ENCODE measurements around the gene MATN4.

Gene MATN4

GRCh38 chr20:45340951-45341350 lies 32.9 kb upstream of the MATN4 start:
- no peak for DNase-seq (ENCODE audit: low read depth in 2 of 2)

GRCh38 chr20:45340236-45340847 lies 32.2 kb upstream of the MATN4 start:
- no peak for DNase-seq (ENCODE audit: low read depth in 2 of 2)

GRCh38 chr20:45339799-45340198 lies 31.7 kb upstream of the MATN4 start:
- no peak for DNase-seq (ENCODE audit: low read depth in 2 of 2)

- DNase-seq (ENCODE audit: low read depth in 2 of 2): no peak
Measured at GRCh38 chr20:45339084-45339483, 31.0 kb upstream of the MATN4 start.

GRCh38 chr20:45338121-45339030 lies 30.3 kb upstream of the MATN4 start:
- DNase-seq (ENCODE audit: low read depth in 2 of 2): no peak

- DNase-seq (ENCODE audit: low read depth in 2 of 2): no peak
Measured at GRCh38 chr20:45337367-45338120, 29.4 kb upstream of the MATN4 start.

- no peak for DNase-seq (ENCODE audit: low read depth in 2 of 2)
Measured at GRCh38 chr20:45336530-45337366, 28.6 kb upstream of the MATN4 start.

- DNase-seq (ENCODE audit: low read depth in 2 of 2): no peak
Measured at GRCh38 chr20:45330476-45330875, 22.4 kb upstream of the MATN4 start.

GRCh38 chr20:45329497-45330319 lies 21.6 kb upstream of the MATN4 start:
- no peak for DNase-seq (ENCODE audit: low read depth in 2 of 2)

- DNase-seq (ENCODE audit: low read depth in 2 of 2): no peak
Measured at GRCh38 chr20:45328451-45328850, 20.4 kb upstream of the MATN4 start.

GRCh38 chr20:45325371-45325770 lies 17.3 kb upstream of the MATN4 start:
- DNase-seq (ENCODE audit: low read depth in 2 of 2): no peak

GRCh38 chr20:45323731-45324130 lies 15.6 kb upstream of the MATN4 start:
- DNase-seq (ENCODE audit: low read depth in 2 of 2): no peak

GRCh38 chr20:45322952-45323383 lies 14.9 kb upstream of the MATN4 start:
- DNase-seq (ENCODE audit: low read depth in 2 of 2): no peak

GRCh38 chr20:45320948-45321595 lies 13.0 kb upstream of the MATN4 start:
- no peak for DNase-seq (ENCODE audit: low read depth in 2 of 2)

GRCh38 chr20:45318948-45319347 lies 10.8 kb upstream of the MATN4 start:
- no peak for DNase-seq (ENCODE audit: low read depth in 2 of 2)

- DNase-seq (ENCODE audit: low read depth in 2 of 2): no peak
Measured at GRCh38 chr20:45318386-45318939, 10.4 kb upstream of the MATN4 start.

- no peak for DNase-seq (ENCODE audit: low read depth in 2 of 2)
Measured at GRCh38 chr20:45317826-45318225, 9.7 kb upstream of the MATN4 start.

GRCh38 chr20:45316150-45317080 lies 8.3 kb upstream of the MATN4 start:
- DNase-seq (ENCODE audit: low read depth in 2 of 2): no peak

- DNase-seq (ENCODE audit: low read depth in 2 of 2): no peak
Measured at GRCh38 chr20:45315672-45316071, 7.6 kb upstream of the MATN4 start.
